Measurements from ENCODE around the gene LANCL3.

- TF ChIP-seq POLR2A (IDR thresholded peaks at IDR 0.05) (no peak), CTCF (IDR thresholded peaks at IDR 0.05) (no peak), EP300 (IDR thresholded peaks at IDR 0.05; ENCODE audit: low read depth) (no peak), POLR2AphosphoS5 (IDR thresholded peaks at IDR 0.05) (no peak)
Observed at GRCh38 chrX:37658343-37659030, 87.0 kb downstream of the LANCL3 start.
